Neural cell (in vitro differentiated cells): ENCODE measurements around the gene LRPPRC.
"Not testable (repeated sequence)": the region's sequence is repeated elsewhere in the genome, so short reads cannot be mapped to it uniquely, and the experiment has no call there.

Source experiments
- CTCF ChIP-seq: fragments of 450-650 bp; IDR thresholded peaks from 2 replicates; pipeline ENCODE4 v1.5.1; 2014; ENCODE audit warnings: antibody characterized with exemption, mild to moderate bottlenecking, moderate library complexity; ENCODE audit not compliant: poor library complexity, severe bottlenecking
- EP300 ChIP-seq: fragments of 450-650 bp; conservative IDR thresholded peaks from 2 replicates; pipeline ENCODE4 v1.6.1; 2014; ENCODE audit warnings: antibody characterized with exemption, mild to moderate bottlenecking, moderate library complexity; ENCODE audit not compliant: poor library complexity, severe bottlenecking
- EZH2 ChIP-seq: fragments of 200-600, 300-800 bp; shearing (Covaris generic), sonication (generic); IDR thresholded peaks from 2 replicates; pipeline ENCODE4 v1.6.1; 2014; ENCODE audit warnings: antibody characterized with exemption, low read length, borderline replicate concordance, mild to moderate bottlenecking; ENCODE audit not compliant: insufficient read depth, poor library complexity, severe bottlenecking
- POLR2AphosphoS5 ChIP-seq: IDR thresholded peaks from 2 replicates; pipeline ENCODE4 v1.6.1; 2012

GRCh38 chr2:43911136-43911790 lies 84.5 kb downstream of the LRPPRC start:
- TF ChIP-seq EZH2, CTCF, EP300, POLR2AphosphoS5: not testable (repeated sequence)
